GM19328 (cell line): Measurements from ENCODE around the gene SGMS1.
A peak's percentile ranks its signal among the peaks of the same experiment; 100 is the strongest.
"Not testable (repeated sequence)": the region's sequence is repeated elsewhere in the genome, so short reads cannot be mapped to it uniquely, and the experiment has no call there.

Experiments
- ATAC-seq: cut with Tn5 transposase; IDR thresholded peaks from one replicate; pipeline ENCODE4 v1.9.1; 2021; ENCODE audit warnings: mild to moderate bottlenecking, moderate library complexity; ENCODE audit not compliant: unreplicated experiment

The SGMS1 gene

GRCh38 chr10:50437248-50437647 is 186.5 kb downstream of the SGMS1 start:
- no peak for ATAC-seq

- ATAC-seq, result no peak
Observed at GRCh38 chr10:50436805-50437204, 187.0 kb downstream of the SGMS1 start.

GRCh38 chr10:50432211-50433009 is 191.3 kb downstream of the SGMS1 start:
- ATAC-seq, result peak; percentile 34

GRCh38 chr10:50431791-50432190 is 192.0 kb downstream of the SGMS1 start:
- ATAC-seq, result peak; percentile 84

GRCh38 chr10:50431133-50431532 is 192.6 kb downstream of the SGMS1 start:
- ATAC-seq, result no peak

- ATAC-seq, result no peak
Observed at GRCh38 chr10:50426485-50426884, 197.3 kb downstream of the SGMS1 start.

GRCh38 chr10:50425215-50425614 is 198.5 kb downstream of the SGMS1 start:
- ATAC-seq, result not testable (repeated sequence)

- no peak for ATAC-seq
Observed at GRCh38 chr10:50423448-50423847, 200.3 kb downstream of the SGMS1 start.

GRCh38 chr10:50422259-50422658 is 201.5 kb downstream of the SGMS1 start:
- ATAC-seq, result no peak

GRCh38 chr10:50421026-50421719 is 202.6 kb downstream of the SGMS1 start:
- no peak for ATAC-seq

GRCh38 chr10:50420196-50420595 is 203.6 kb downstream of the SGMS1 start:
- no peak for ATAC-seq

GRCh38 chr10:50419756-50420155 is 204.0 kb downstream of the SGMS1 start:
- ATAC-seq, result no peak

- ATAC-seq, result no peak
Observed at GRCh38 chr10:50419091-50419490, 204.7 kb downstream of the SGMS1 start.

- peak; percentile 86 for ATAC-seq
Observed at GRCh38 chr10:50417886-50418830, 205.6 kb downstream of the SGMS1 start.

GRCh38 chr10:50417486-50417885 is 206.3 kb downstream of the SGMS1 start:
- ATAC-seq, result peak; percentile 11

- ATAC-seq, result no peak
Observed at GRCh38 chr10:50416881-50417280, 206.9 kb downstream of the SGMS1 start.

- ATAC-seq, result no peak
Observed at GRCh38 chr10:50416181-50416824, 207.5 kb downstream of the SGMS1 start.

- ATAC-seq, result no peak
Observed at GRCh38 chr10:50415292-50415691, 208.5 kb downstream of the SGMS1 start.

- ATAC-seq, result no peak
Observed at GRCh38 chr10:50410066-50410811, 213.5 kb downstream of the SGMS1 start.
